WTC11 (cell line): Measurements from ENCODE around the gene YIPF6. TPM values are rescaled to one million over a fixed set of nuclear protein-coding genes. Genes with fewer than 3 reads are reported as not detected.

Experiments used
- ATAC-seq: fragments of 200-7000 bp; cut with Tn5 transposase; 2 replicates; pipeline ENCODE4 v1.10.0; 2021; ENCODE audit warnings: mild to moderate bottlenecking, moderate library complexity
- CTCF ChIA-PET: fragments of 300-600 bp; sonication (Branson Sonifier 250); formaldehyde crosslinking; loops from one replicate; lab custom pipeline; 2021; ENCODE audit warnings: antibody characterized with exemption; lab: Charles Lee
- POLR2A ChIA-PET: fragments of 350-600 bp; sonication (Branson Sonifier 250); formaldehyde crosslinking; loops from one replicate; lab custom pipeline; 2021; ENCODE audit warnings: antibody characterized with exemption; lab: Charles Lee
- DNase-seq: peaks from one replicate; pipeline ENCODE4 v3.0.0; 2021; ENCODE audit warnings: low spot score
- H3K27ac Mint-ChIP-seq: 2 replicates; pipeline ENCODE4 v1.8.0; 2021; ENCODE audit warnings: mixed read lengths
- H3K27me3 Mint-ChIP-seq: 2 replicates; pipeline ENCODE4 v1.8.0; 2021; ENCODE audit warnings: low read depth, mild to moderate bottlenecking, moderate library complexity, mixed read lengths
- H3K36me3 Mint-ChIP-seq: 2 replicates; pipeline ENCODE4 v1.8.0; 2021; ENCODE audit warnings: mixed read lengths
- H3K4me1 Mint-ChIP-seq: 2 replicates; pipeline ENCODE4 v1.8.0; 2022; ENCODE audit warnings: mixed read lengths
- H3K4me3 Mint-ChIP-seq: 2 replicates; pipeline ENCODE4 v1.8.0; 2021; ENCODE audit warnings: mild to moderate bottlenecking, moderate library complexity, mixed read lengths
- H3K9me3 Mint-ChIP-seq: 2 replicates; pipeline ENCODE4 v1.8.0; 2021; ENCODE audit warnings: mixed read lengths
- CDX4 ChIP-seq: fragments of 250-450 bp; sonication (Bioruptor Pico); IDR thresholded peaks from 2 replicates; pipeline ENCODE4 v1.9.0; 2021; ENCODE audit warnings: moderate library complexity, mild to moderate bottlenecking, inconsistent platforms, borderline replicate concordance
- CREM ChIP-seq: sonication (generic); formaldehyde crosslinking; IDR thresholded peaks from 2 replicates; pipeline ENCODE4 v1.8.1; 2022; ENCODE audit warnings: mild to moderate bottlenecking, missing genetic modification reagents, moderate library complexity
- EMX1 ChIP-seq: fragments of 250-450 bp; sonication (Bioruptor Pico); IDR thresholded peaks from 2 replicates; pipeline ENCODE4 v1.8.0; 2021; ENCODE audit warnings: mild to moderate bottlenecking
- FOXP1 ChIP-seq: sonication (generic); formaldehyde crosslinking; IDR thresholded peaks from 2 replicates; pipeline ENCODE4 v1.8.0; 2022; ENCODE audit warnings: missing genetic modification reagents, mild to moderate bottlenecking, moderate library complexity, borderline replicate concordance
- FOXP4 ChIP-seq: sonication (generic); formaldehyde crosslinking; IDR thresholded peaks from 2 replicates; pipeline ENCODE4 v1.8.0; 2022; ENCODE audit warnings: mild to moderate bottlenecking, missing genetic modification reagents
- GTF2I ChIP-seq: fragments of 250-450 bp; sonication (Bioruptor Pico); conservative IDR thresholded peaks from 2 replicates; pipeline ENCODE4 v1.4.0; 2021; ENCODE audit warnings: mild to moderate bottlenecking
- HMGXB4 ChIP-seq: sonication (generic); formaldehyde crosslinking; IDR thresholded peaks from 2 replicates; pipeline ENCODE4 v1.8.1; 2023; ENCODE audit warnings: mild to moderate bottlenecking, moderate library complexity, missing genetic modification reagents
- OVOL2 ChIP-seq: fragments of 250-450 bp; sonication (Bioruptor Pico); IDR thresholded peaks from 2 replicates; pipeline ENCODE4 v1.9.0; 2021; ENCODE audit warnings: mild to moderate bottlenecking, borderline replicate concordance
- PREB ChIP-seq: sonication (generic); formaldehyde crosslinking; IDR thresholded peaks from 2 replicates; pipeline ENCODE4 v1.8.1; 2022; ENCODE audit warnings: mild to moderate bottlenecking, missing genetic modification reagents, moderate library complexity, borderline replicate concordance
- TCF7 ChIP-seq: sonication (generic); formaldehyde crosslinking; IDR thresholded peaks from 2 replicates; pipeline ENCODE4 v1.8.0; 2022; ENCODE audit warnings: mild to moderate bottlenecking, low read depth, missing genetic modification reagents, moderate library complexity
- USF2 ChIP-seq: sonication (generic); formaldehyde crosslinking; IDR thresholded peaks from 2 replicates; pipeline ENCODE4 v1.8.1; 2023; ENCODE audit warnings: mild to moderate bottlenecking, missing genetic modification reagents, moderate library complexity
- ZBTB43 ChIP-seq: sonication (generic); formaldehyde crosslinking; IDR thresholded peaks from 2 replicates; pipeline ENCODE4 v1.8.1; 2023; ENCODE audit warnings: mild to moderate bottlenecking, missing genetic modification reagents
- ZNF138 ChIP-seq: sonication (generic); formaldehyde crosslinking; conservative IDR thresholded peaks from 2 replicates; pipeline ENCODE4 v1.8.1; 2022; ENCODE audit warnings: mild to moderate bottlenecking, moderate library complexity, missing genetic modification reagents
- ZNF232 ChIP-seq: sonication (generic); formaldehyde crosslinking; IDR thresholded peaks from 2 replicates; pipeline ENCODE4 v1.8.0; 2022; ENCODE audit warnings: mild to moderate bottlenecking, missing genetic modification reagents
- ZNF281 ChIP-seq: sonication (generic); formaldehyde crosslinking; IDR thresholded peaks from 2 replicates; pipeline ENCODE4 v1.8.0; 2023; ENCODE audit warnings: mild to moderate bottlenecking, missing genetic modification reagents
- ZNF416 ChIP-seq: fragments of 250-450 bp; sonication (Bioruptor Pico); IDR thresholded peaks from 2 replicates; pipeline ENCODE4 v1.9.0; 2021; ENCODE audit warnings: mild to moderate bottlenecking, inconsistent platforms
- ZNF425 ChIP-seq: fragments of 250-450 bp; sonication (Bioruptor Pico); conservative IDR thresholded peaks from 2 replicates; pipeline ENCODE4 v1.9.0; 2021; ENCODE audit warnings: mild to moderate bottlenecking
- total RNA-seq: library from RNA; stranded (reverse); gene quantifications from 3 replicates; pipeline ENCODE4 v1.2.3, GENCODE V29; 2021

YIPF6 gene
- total RNA-seq, 1 experiment from 2014 or later, result 34.2 TPM

GRCh38 chrX:68550193-68550592 lies 51.3 kb downstream of the YIPF6 start:
- H3K27me3 Mint-ChIP-seq, result no peaks in the 10 kb centered on the region; the same call in 1 of the 2 replicates
- ATAC-seq (no peak), DNase-seq (no peak)
- H3K9me3 Mint-ChIP-seq, result no peaks in the 10 kb centered on the region
- no peak overlapping the region for H3K27ac Mint-ChIP-seq
- H3K36me3 Mint-ChIP-seq, result no peaks in the 10 kb centered on the region
- TF ChIP-seq CDX4 (CRISPR knock-in tag) (no peak), CREM (CRISPR knock-in tag) (no peak), GTF2I (CRISPR knock-in tag) (no peak), EMX1 (no peak), ZNF425 (CRISPR knock-in tag) (no peak), ZBTB43 (CRISPR knock-in tag) (no peak), FOXP4 (CRISPR knock-in tag) (no peak), HMGXB4 (CRISPR knock-in tag) (no peak), PREB (CRISPR knock-in tag) (no peak), FOXP1 (CRISPR knock-in tag) (no peak), ZNF232 (no peak), TCF7 (CRISPR knock-in tag) (no peak)
- ChIA-PET POLR2A (no interaction called here), CTCF (no interaction called here)
- H3K4me3 Mint-ChIP-seq, result no peak overlapping the region
- H3K4me1 Mint-ChIP-seq, result peaks cover 3% of the 10 kb centered on the region; the same call in 1 of the 2 replicates

- no peaks in the 10 kb centered on the region; the same call in 1 of the 2 replicates for H3K36me3 Mint-ChIP-seq
- POLR2A ChIA-PET, result no interaction called here
Observed at GRCh38 chrX:68556036-68556435, 57.2 kb downstream of the YIPF6 start.

More at GRCh38 chrX:68556036-68556435, 57.2 kb downstream of the YIPF6 start:
- DNase-seq, result no peak
- H3K9me3 Mint-ChIP-seq, result peaks cover 2% of the 10 kb centered on the region; the same call in 1 of the 2 replicates
- CTCF ChIA-PET, result interaction anchor here (1.3 kb wide), 1 partner anchor 154 kb away, joined by 3 read pairs; no protein-coding TSS in a partner anchor
- no peaks in the 10 kb centered on the region for H3K4me1 Mint-ChIP-seq
- ATAC-seq, result no peak
- no peak overlapping the region for H3K4me3 Mint-ChIP-seq
- H3K27ac Mint-ChIP-seq, result no peak overlapping the region
- H3K27me3 Mint-ChIP-seq, result no peaks in the 10 kb centered on the region
- TF ChIP-seq ZNF138 (CRISPR knock-in tag), result no peak
- TF ChIP-seq OVOL2 (CRISPR knock-in tag), result no peak
- no peak for TF ChIP-seq GTF2I (CRISPR knock-in tag)
- TF ChIP-seq ZNF281, result no peak
- no peak for TF ChIP-seq USF2 (CRISPR knock-in tag)
- no peak for TF ChIP-seq ZNF416 (CRISPR knock-in tag)
